ENCODE data around the gene CRABP1.

DNA sequence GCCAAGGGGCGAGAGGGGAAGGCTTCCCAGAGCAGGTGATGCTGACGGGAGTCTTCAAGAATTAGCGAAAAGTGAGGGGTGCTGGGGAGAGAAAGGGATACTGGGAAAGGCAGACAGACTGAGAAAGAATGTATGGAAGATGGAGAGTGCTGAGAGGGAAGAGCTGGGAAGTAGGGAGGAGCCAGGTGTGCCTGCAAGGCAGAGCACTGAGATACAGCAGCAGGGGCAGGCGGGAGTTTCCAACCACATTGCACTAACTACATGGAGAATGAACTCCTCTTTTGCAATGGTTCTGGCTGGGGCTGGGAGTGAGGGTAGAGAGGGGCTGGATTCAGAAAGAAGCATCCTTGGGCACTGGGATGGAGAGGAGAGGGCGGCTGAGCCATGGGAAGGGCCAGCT lies 16.0 kb upstream of the CRABP1 start:
- TF ChIP-seq SIN3A (IDR thresholded peaks at IDR 0.05; ENCODE audit: borderline replicate concordance, insufficient read depth, low read length): no peak
- no peak for TF ChIP-seq POLR2AphosphoS5 (IDR thresholded peaks at IDR 0.05; ENCODE audit: low read depth, low read length)
- TF ChIP-seq, protein P1, sequence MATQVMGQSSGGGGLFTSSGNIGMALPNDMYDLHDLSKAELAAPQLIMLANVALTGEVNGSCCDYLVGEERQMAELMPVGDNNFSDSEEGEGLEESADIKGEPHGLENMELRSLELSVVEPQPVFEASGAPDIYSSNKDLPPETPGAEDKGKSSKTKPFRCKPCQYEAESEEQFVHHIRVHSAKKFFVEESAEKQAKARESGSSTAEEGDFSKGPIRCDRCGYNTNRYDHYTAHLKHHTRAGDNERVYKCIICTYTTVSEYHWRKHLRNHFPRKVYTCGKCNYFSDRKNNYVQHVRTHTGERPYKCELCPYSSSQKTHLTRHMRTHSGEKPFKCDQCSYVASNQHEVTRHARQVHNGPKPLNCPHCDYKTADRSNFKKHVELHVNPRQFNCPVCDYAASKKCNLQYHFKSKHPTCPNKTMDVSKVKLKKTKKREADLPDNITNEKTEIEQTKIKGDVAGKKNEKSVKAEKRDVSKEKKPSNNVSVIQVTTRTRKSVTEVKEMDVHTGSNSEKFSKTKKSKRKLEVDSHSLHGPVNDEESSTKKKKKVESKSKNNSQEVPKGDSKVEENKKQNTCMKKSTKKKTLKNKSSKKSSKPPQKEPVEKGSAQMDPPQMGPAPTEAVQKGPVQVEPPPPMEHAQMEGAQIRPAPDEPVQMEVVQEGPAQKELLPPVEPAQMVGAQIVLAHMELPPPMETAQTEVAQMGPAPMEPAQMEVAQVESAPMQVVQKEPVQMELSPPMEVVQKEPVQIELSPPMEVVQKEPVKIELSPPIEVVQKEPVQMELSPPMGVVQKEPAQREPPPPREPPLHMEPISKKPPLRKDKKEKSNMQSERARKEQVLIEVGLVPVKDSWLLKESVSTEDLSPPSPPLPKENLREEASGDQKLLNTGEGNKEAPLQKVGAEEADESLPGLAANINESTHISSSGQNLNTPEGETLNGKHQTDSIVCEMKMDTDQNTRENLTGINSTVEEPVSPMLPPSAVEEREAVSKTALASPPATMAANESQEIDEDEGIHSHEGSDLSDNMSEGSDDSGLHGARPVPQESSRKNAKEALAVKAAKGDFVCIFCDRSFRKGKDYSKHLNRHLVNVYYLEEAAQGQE (IDR thresholded peaks at IDR 0.05; ENCODE audit: insufficient read depth in 1 of 2, low read depth in 2 of 2, low read length in 2 of 2): no peak
- no peak for TF ChIP-seq TAF1 (IDR thresholded peaks at IDR 0.05; ENCODE audit: borderline replicate concordance, insufficient read depth, low read length)
- TF ChIP-seq FOXP2 (optimal IDR thresholded peaks at IDR 0.05; ENCODE audit: borderline replicate concordance, extremely low read depth, extremely low read length, insufficient read depth): no peak
